Heart right ventricle (tissue), 16 donors: ENCODE results near the gene PHACTR3. TPM values are rescaled to one million over a fixed set of nuclear protein-coding genes. Genes with fewer than 3 reads are reported as not detected.

Source experiments
- ATAC-seq, 8 donors: fragments of 200-7000 bp; cut with Tn5 transposase; one replicate each; pipeline ENCODE4 v1.9.1; 2020; ENCODE audit warnings: mild to moderate bottlenecking in 8 of 8, moderate library complexity in 8 of 8, moderate number of reproducible peaks in 1 of 8
- DNase-seq, 2 donors: peaks; one replicate each; pipeline ENCODE4 v3.0.0-alpha.2; 2020
- H3K27ac ChIP-seq, 10 donors: fragments of 200-600 bp; sonication (generic) in 2 of 10; one replicate each; pipeline versions ENCODE4 v1.5.0 to v1.8.0; 2020 to 2022; ENCODE audit warnings: mild to moderate bottlenecking in 3 of 10
- H3K27me3 ChIP-seq, 7 donors: fragments of 200-600 bp; one replicate each; pipeline ENCODE4 v1.8.0; 2021 to 2022; ENCODE audit warnings: mild to moderate bottlenecking in 2 of 7
- H3K36me3 ChIP-seq, 9 donors: fragments of 200-600 bp; sonication (generic) in 1 of 9; one replicate each; pipeline versions ENCODE4 v1.5.0 to v1.8.0; 2020 to 2022; ENCODE audit warnings: mild to moderate bottlenecking in 2 of 9
- H3K4me1 ChIP-seq, 9 donors: fragments of 200-600 bp; sonication (generic) in 1 of 9; one replicate each; pipeline versions ENCODE4 v1.5.0 to v1.8.0; 2020 to 2022; ENCODE audit warnings: mild to moderate bottlenecking in 4 of 9
- H3K4me3 ChIP-seq, 10 donors: fragments of 200-600 bp; sonication (generic) in 2 of 10; one replicate each; pipeline versions ENCODE4 v1.5.0 to v1.8.0; 2020 to 2022; ENCODE audit warnings: mild to moderate bottlenecking in 7 of 10, moderate library complexity in 2 of 10
- H3K9me3 ChIP-seq, 11 donors: fragments of 200-600 bp in 10 of 11; sonication (generic) in 2 of 11; one replicate each; pipeline versions ENCODE4 v1.5.0 to v1.8.0; 2013 to 2022; ENCODE audit warnings: mild to moderate bottlenecking in 2 of 11, control low read depth in 1 of 11, moderate library complexity in 1 of 11
- WGBS, 2 donors: extraction: QIAGEN DNeasy Blood & Tissue Kit; methylation state at CpG; one replicate each; pipeline ENCODE4 v1.1.7; 2013; ENCODE audit warnings: inconsistent platforms in 1 of 2; 5-methylcytosine and 5-hydroxymethylcytosine counted together
- intact Hi-C, 10 donors: fragments of 100-400 bp; cut with DNase I; formaldehyde crosslinking; loops; one replicate each; pipeline versions ENCODE4 v1.11.1 to v1.14.2; 2022
- polyA plus RNA-seq, 2 donors: library from polyadenylated mRNA; stranded (reverse); fragments of 200-250 nt; gene quantifications; one replicate each; pipeline ENCODE4 v1.2.3, GENCODE V29; 2013
- total RNA-seq, 10 donors: library from RNA; stranded (reverse); fragmentation: NEBNext Ultra II Directional in 3 of 10; extraction: Animal tissue kit (Norgen Biotek cat#: 25700) in 3 of 10; gene quantifications; one replicate each; pipeline versions ENCODE4 v1.2.1 to v1.2.4, GENCODE V29; 2021 to 2023
- TF ChIP-seq, protein P1 (sequence below), 9 donors: fragments of 200-600 bp; sonication (generic) in 2 of 9; IDR thresholded peaks; one replicate each; pipeline versions ENCODE4 v1.5.0 to v1.8.0; 2021 to 2022; ENCODE audit warnings: antibody characterized with exemption in 9 of 9, mild to moderate bottlenecking in 5 of 9, moderate library complexity in 1 of 9
- donor health status: Arrhythmogenic right ventricular cardiomyopathy.
- donor health status: ischemic (EF 13 %, LVEDD 7.1; RV severe dilation, severe dysfunction).
- donor health status: healthy with polysubstance abuse.
- donor health status: DM: no; HTN: yes; CAD: no.
- donor health status: DM: no; HTN: no; CAD: no.
- donor health status: ischemic (EF 25% LVEDD 6.9; RV normal size, moderate dysfunction).
- donor health status: ischemic (EF 25% LVEDD 5.7; RV mildly dilated, moderate dysfunction).
- donor health status: healthy.
- donor health status: DM: yes; HTN: yes; CAD: no.
- donor health status: Ischemic cardiomyopathy.
- donor health status: ischemic (EF 35%, LVEDD 5.7; RV mildly dilated, moderate dysfunction).
- donor health status: nonischemic (EF 11% LVEDD 7.7; RV severe dilation, severe dysfunction).
- donor health status: DM: yes; HTN: yes; CAD: no.
- donor health status: PGD.
- donor health status: ischemic (EF 29% LVEDD 5.4; RV normal size, mild dysfunction).
- donor health status: nonischemic (EF 23%, LVEDD 6.1; RV moderate dilation, normal function).

Gene PHACTR3
- total and polyA plus RNA-seq, 12 donors: 0.51 to 24.1 (median 3.7) TPM

DNA sequence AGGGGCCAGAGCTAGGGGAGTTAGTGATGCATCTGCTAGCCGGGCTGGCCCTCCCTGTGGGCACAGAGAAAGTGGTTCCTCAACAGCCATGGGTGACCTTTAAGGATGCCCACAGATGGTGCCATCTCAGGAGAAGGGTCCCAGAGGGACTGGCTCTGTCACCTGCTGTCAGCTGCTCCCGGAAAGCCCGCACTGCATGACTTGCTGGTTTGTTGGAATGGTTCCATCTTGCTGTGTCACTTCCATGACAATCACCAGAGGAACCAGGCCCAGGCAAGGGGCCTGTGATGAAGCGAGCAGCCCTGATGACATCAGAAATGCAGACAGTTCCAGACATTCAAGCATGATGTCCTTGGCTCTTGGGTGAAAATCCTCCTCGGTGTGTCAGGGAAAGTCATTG lies 125.2 kb downstream of the PHACTR3 start:
- H3K4me3 ChIP-seq: no peak overlapping the region
- H3K9me3 ChIP-seq: peaks cover 0 to 3% (median 0%) of the 10 kb centered on the region in 11 donors
- intact Hi-C loops: no loop called here
- peaks cover 0 to 97% (median 14%) of the 10 kb centered on the region in 7 donors for H3K27me3 ChIP-seq
- no peaks in the 10 kb centered on the region for H3K4me1 ChIP-seq
- H3K36me3 ChIP-seq: no peaks in the 10 kb centered on the region
- DNase-seq: no peak
- TF ChIP-seq, protein P1, sequence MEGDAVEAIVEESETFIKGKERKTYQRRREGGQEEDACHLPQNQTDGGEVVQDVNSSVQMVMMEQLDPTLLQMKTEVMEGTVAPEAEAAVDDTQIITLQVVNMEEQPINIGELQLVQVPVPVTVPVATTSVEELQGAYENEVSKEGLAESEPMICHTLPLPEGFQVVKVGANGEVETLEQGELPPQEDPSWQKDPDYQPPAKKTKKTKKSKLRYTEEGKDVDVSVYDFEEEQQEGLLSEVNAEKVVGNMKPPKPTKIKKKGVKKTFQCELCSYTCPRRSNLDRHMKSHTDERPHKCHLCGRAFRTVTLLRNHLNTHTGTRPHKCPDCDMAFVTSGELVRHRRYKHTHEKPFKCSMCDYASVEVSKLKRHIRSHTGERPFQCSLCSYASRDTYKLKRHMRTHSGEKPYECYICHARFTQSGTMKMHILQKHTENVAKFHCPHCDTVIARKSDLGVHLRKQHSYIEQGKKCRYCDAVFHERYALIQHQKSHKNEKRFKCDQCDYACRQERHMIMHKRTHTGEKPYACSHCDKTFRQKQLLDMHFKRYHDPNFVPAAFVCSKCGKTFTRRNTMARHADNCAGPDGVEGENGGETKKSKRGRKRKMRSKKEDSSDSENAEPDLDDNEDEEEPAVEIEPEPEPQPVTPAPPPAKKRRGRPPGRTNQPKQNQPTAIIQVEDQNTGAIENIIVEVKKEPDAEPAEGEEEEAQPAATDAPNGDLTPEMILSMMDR (IDR thresholded peaks at IDR 0.05): no peak
- WGBS, 2 donors: 66 to 78% methylated on average over 5 of the region's 5 CpGs
- no peak overlapping the region for H3K27ac ChIP-seq
- ATAC-seq: no peak

DNA sequence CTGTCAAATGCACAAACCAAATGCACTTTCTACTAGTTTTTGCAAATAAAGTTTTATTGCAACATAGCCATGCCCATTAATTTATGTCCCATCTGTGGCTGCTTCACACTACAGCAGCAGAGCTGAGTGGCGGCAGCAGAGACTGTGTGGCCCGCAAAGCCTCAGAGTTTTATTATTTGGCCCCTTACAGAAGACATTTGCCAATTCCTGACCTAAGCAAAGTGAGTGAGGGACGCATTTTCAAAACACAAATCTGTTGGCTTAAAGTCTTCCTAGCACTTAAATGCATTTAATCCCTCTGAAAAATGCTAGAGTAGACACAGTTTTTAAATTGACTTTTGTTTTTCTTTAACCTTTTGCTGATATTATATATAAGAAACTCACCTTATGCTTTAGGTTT lies 126.4 kb downstream of the PHACTR3 start:
- H3K27me3 ChIP-seq: peaks cover 0 to 92% (median 8%) of the 10 kb centered on the region in 7 donors
- H3K4me3 ChIP-seq: no peak overlapping the region
- intact Hi-C loops: loop anchor here in 1 of 10 donors (10.0 kb wide), 1 partner anchor 116 kb away; no protein-coding TSS in a partner anchor
- 86 to 95% methylated on average over 3 of the region's 3 CpGs for WGBS, 2 donors
- peaks cover 0 to 3% (median 0%) of the 10 kb centered on the region in 11 donors for H3K9me3 ChIP-seq
- DNase-seq (no peak), ATAC-seq (no peak)
- TF ChIP-seq, protein P1 (IDR thresholded peaks at IDR 0.05): no peak
- no peak overlapping the region for H3K27ac ChIP-seq
- H3K36me3 ChIP-seq: no peaks in the 10 kb centered on the region
- H3K4me1 ChIP-seq: no peaks in the 10 kb centered on the region

DNA sequence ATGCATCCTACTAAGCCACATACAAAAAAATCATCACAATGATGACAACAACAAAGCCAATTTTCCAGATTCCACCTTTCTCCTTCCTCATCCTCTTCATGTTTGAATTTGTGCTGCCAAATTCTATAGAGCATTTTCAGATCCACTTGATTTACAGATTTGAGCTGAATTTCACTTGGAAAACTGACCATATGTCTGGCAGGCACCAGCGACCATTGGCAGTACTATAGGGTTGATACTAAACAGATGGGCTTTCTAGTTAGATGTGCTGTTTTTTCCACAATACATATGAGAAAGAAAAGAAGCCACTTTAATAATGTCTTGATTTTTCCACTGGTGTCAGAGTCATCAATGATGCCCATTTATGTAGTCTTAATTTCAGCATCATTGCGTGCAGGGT lies 127.0 kb downstream of the PHACTR3 start:
- ATAC-seq (no peak), DNase-seq (no peak)
- H3K9me3 ChIP-seq: peaks cover 0 to 3% (median 0%) of the 10 kb centered on the region in 11 donors
- no peak overlapping the region for H3K27ac ChIP-seq
- TF ChIP-seq, protein P1 (IDR thresholded peaks at IDR 0.05): no peak
- intact Hi-C loops: loop anchor here in 1 of 10 donors (10.0 kb wide), 1 partner anchor 117 kb away; no protein-coding TSS in a partner anchor
- no peaks in the 10 kb centered on the region for H3K4me1 ChIP-seq
- WGBS, 2 donors: 78 to 85% methylated on average over 2 of the region's 2 CpGs
- no peaks in the 10 kb centered on the region for H3K36me3 ChIP-seq
- H3K4me3 ChIP-seq: no peak overlapping the region
- H3K27me3 ChIP-seq: peaks cover 0 to 86% (median 5%) of the 10 kb centered on the region in 7 donors

DNA sequence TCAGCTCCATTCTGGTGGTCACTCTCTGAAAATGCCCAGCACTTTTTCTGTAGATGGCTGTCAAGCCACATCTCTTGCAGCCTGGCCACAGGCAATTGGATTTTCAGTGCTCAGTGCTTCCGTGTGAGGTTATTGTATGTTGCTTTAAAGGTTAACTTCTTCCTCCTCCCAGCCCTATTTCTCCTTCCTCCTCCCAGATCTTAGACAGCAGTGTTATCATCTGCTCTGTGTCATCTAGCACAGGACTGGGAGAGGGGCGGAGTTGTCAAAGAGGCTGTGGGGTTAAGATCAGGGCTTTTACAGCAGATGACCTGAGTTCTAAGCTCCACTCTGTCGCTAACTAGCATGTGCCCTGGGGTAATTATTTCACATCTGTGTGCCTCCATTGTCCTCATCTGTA lies 129.0 kb downstream of the PHACTR3 start:
- intact Hi-C loops: loop anchor here in 1 of 10 donors (10.0 kb wide), 1 partner anchor 119 kb away; no protein-coding TSS in a partner anchor
- Histone ChIP-seq H3K36me3 (no peaks in the 10 kb centered on the region), H3K27me3 (peaks cover 0 to 84% (median 8%) of the 10 kb centered on the region in 7 donors), H3K4me3 (no peak overlapping the region), H3K4me1 (no peaks in the 10 kb centered on the region), H3K27ac (no peak overlapping the region), H3K9me3 (peaks cover 0 to 3% (median 0%) of the 10 kb centered on the region in 11 donors)
- 56 to 60% methylated on average over 3 of the region's 3 CpGs for WGBS, 2 donors
- ATAC-seq (no peak), DNase-seq (no peak)
- TF ChIP-seq, protein P1 (IDR thresholded peaks at IDR 0.05): no peak
